IMR-90 (cell line): Measurements from ENCODE around the gene IL22.

ENCODE experiments used
- MXI1 ChIP-seq: IDR thresholded peaks from 2 replicates; pipeline ENCODE4 v1.6.1; 2012; ENCODE audit warnings: low read depth, mild to moderate bottlenecking, low read length, moderate library complexity, borderline replicate concordance
- NFE2L2 ChIP-seq: fragments of 150-350 bp; IDR thresholded peaks from 2 replicates; pipeline ENCODE4 v1.6.1; 2016; ENCODE audit warnings: low read depth, mild to moderate bottlenecking, low read length
- POLR2A ChIP-seq: IDR thresholded peaks from 2 replicates; pipeline ENCODE4 v1.6.1; 2012; ENCODE audit warnings: mild to moderate bottlenecking, low read depth, low read length
- SMC3 ChIP-seq: fragments of 150-350 bp; IDR thresholded peaks from 2 replicates; pipeline ENCODE4 v1.6.1; 2016; ENCODE audit warnings: low read depth, mild to moderate bottlenecking, antibody characterized with exemption, low read length, moderate library complexity
- TF ChIP-seq, protein P1 (sequence below): conservative IDR thresholded peaks from 2 replicates; pipeline ENCODE4 v1.5.1; 2012; ENCODE audit warnings: mild to moderate bottlenecking, low read depth, low read length, improper control_type of control experiment

DNA sequence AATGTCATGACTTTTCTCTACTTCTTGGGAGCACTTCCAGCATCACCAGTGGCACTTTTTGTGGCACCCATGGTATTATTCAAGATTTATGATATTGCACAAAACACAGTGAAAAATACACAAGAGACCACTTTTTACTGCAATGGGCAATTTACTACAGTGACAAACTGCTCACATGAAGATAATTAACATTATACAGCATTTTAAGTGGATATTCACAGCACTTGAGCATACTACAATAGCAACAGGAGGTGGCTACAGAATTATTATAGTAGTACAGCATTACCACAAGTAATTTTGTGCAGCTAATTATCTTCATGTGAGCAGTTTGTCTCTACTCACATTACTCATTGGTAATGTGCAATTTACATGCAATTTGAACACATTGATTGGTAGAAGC, 46.1 kb downstream of the IL22 start:
- TF ChIP-seq POLR2A (no peak), MXI1 (no peak), SMC3 (no peak), NFE2L2 (no peak)
- TF ChIP-seq, protein P1, sequence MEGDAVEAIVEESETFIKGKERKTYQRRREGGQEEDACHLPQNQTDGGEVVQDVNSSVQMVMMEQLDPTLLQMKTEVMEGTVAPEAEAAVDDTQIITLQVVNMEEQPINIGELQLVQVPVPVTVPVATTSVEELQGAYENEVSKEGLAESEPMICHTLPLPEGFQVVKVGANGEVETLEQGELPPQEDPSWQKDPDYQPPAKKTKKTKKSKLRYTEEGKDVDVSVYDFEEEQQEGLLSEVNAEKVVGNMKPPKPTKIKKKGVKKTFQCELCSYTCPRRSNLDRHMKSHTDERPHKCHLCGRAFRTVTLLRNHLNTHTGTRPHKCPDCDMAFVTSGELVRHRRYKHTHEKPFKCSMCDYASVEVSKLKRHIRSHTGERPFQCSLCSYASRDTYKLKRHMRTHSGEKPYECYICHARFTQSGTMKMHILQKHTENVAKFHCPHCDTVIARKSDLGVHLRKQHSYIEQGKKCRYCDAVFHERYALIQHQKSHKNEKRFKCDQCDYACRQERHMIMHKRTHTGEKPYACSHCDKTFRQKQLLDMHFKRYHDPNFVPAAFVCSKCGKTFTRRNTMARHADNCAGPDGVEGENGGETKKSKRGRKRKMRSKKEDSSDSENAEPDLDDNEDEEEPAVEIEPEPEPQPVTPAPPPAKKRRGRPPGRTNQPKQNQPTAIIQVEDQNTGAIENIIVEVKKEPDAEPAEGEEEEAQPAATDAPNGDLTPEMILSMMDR, result no peak
